Endothelial cell of umbilical vein (primary cell): ENCODE results near the gene PLEKHD1. TPM values are rescaled to one million over a fixed set of nuclear protein-coding genes. Genes with fewer than 3 reads are reported as not detected.

ENCODE experiments used
- BruUV-seq: library from RNA; stranded (reverse); fragments of 400-500 nt; replicated peaks from 2 replicates; lab custom pipeline; 2021; lab: Mats Ljungman, UMichigan
- CTCF ChIA-PET: fragments of 300-600, 350-600 bp; sonication (Branson Sonifier 250); formaldehyde crosslinking; loops from one replicate; lab custom pipeline; 2021; ENCODE audit warnings: antibody characterized with exemption, inconsistent platforms; lab: Charles Lee
- POLR2A ChIA-PET: fragments of 300-600, 350-600 bp; sonication (Branson Sonifier 250); formaldehyde crosslinking; loops from one replicate; lab custom pipeline; 2021; ENCODE audit warnings: antibody characterized with exemption, inconsistent platforms; lab: Charles Lee
- DNase-seq: peaks from one replicate; pipeline ENCODE4 v3.0.0-alpha.2; 2011; ENCODE audit warnings: low read depth, low spot score
- FAIRE-seq: peaks from 2 replicates; lab custom pipeline; 2011; peaks lifted over from hg19 to GRCh38; lab: Jason Lieb, UNC
- H2AFZ ChIP-seq: 2 replicates; pipeline ENCODE4 v1.6.0; 2012; ENCODE audit warnings: low read depth, low read length, control low read depth, inconsistent platforms
- H3K27ac ChIP-seq: 2 replicates; pipeline ENCODE4 v1.5.1; 2011; ENCODE audit warnings: low read depth, mild to moderate bottlenecking, control low read depth, low read length, moderate library complexity; ENCODE audit not compliant: insufficient read depth
- H3K27me3 ChIP-seq, 2 experiments: 2 replicates each; pipeline versions ENCODE4 v1.6.0 to v1.6.1; 2011; ENCODE audit warnings: low read length in 2 of 2, mixed read lengths in 1 of 2; ENCODE audit not compliant: control insufficient read depth in 2 of 2, insufficient read depth in 2 of 2
- H3K36me3 ChIP-seq, 2 experiments: 2 replicates in 1 of 2; 3 replicates in 1 of 2; pipeline ENCODE4 v1.5.1; 2011; ENCODE audit warnings: low read length in 2 of 2, mild to moderate bottlenecking in 1 of 2, moderate library complexity in 1 of 2; ENCODE audit not compliant: control insufficient read depth in 2 of 2, insufficient read depth in 2 of 2; ENCODE audit errors: extremely low read depth in 1 of 2
- H3K4me1 ChIP-seq: 3 replicates; pipeline ENCODE4 v1.5.1; 2011; ENCODE audit warnings: mild to moderate bottlenecking, low read length; ENCODE audit not compliant: control insufficient read depth, insufficient read depth; ENCODE audit errors: extremely low read depth
- H3K4me2 ChIP-seq: 2 replicates; pipeline ENCODE4 v1.6.1; 2011; ENCODE audit warnings: low read length, control low read depth, mixed read lengths; ENCODE audit not compliant: insufficient read depth
- H3K4me3 ChIP-seq, 3 experiments: fragments of 200-600 bp in 1 of 3; sonication (generic), shearing (Covaris generic) in 1 of 3; replicated peaks in 1 of 3; 2 replicates each; pipeline ENCODE4 v1.5.1; 2011 to 2016; ENCODE audit warnings: control low read depth in 3 of 3, low read length in 3 of 3, mild to moderate bottlenecking in 2 of 3, inconsistent platforms in 1 of 3, low read depth in 1 of 3, moderate library complexity in 1 of 3; ENCODE audit not compliant: insufficient read depth in 1 of 3
- H3K79me2 ChIP-seq: 2 replicates; pipeline ENCODE4 v1.6.0; 2012; ENCODE audit warnings: low read length, inconsistent platforms; ENCODE audit not compliant: control insufficient read depth, insufficient read depth
- H3K9ac ChIP-seq: replicated peaks from 2 replicates; pipeline ENCODE3; 2011; ENCODE audit warnings: low read length, control low read depth; ENCODE audit not compliant: insufficient read depth; ENCODE audit errors: extremely low read depth
- H3K9me1 ChIP-seq: replicated peaks from 3 replicates; pipeline ENCODE4 v1.6.0; 2011; ENCODE audit warnings: mild to moderate bottlenecking, low read length; ENCODE audit not compliant: control insufficient read depth, insufficient read depth; ENCODE audit errors: extremely low read depth
- H3K9me3 ChIP-seq: replicated peaks from 2 replicates; pipeline ENCODE4 v1.5.1; 2012; ENCODE audit warnings: low read length, inconsistent platforms; ENCODE audit not compliant: control insufficient read depth, insufficient read depth
- H4K20me1 ChIP-seq: replicated peaks from 2 replicates; pipeline ENCODE3; 2011; ENCODE audit warnings: mild to moderate bottlenecking, low read length; ENCODE audit not compliant: control insufficient read depth, insufficient read depth; ENCODE audit errors: extremely low read depth
- EZH2 ChIP-seq: IDR thresholded peaks from 2 replicates; pipeline ENCODE4 v1.6.1; 2012; ENCODE audit warnings: borderline replicate concordance, low read depth, mild to moderate bottlenecking, moderate library complexity, low read length, inconsistent platforms; ENCODE audit not compliant: severe bottlenecking
- FOS ChIP-seq: IDR thresholded peaks from 2 replicates; pipeline ENCODE4 v1.6.1; 2011; ENCODE audit warnings: mild to moderate bottlenecking, low read length, moderate library complexity, borderline replicate concordance; ENCODE audit not compliant: insufficient read depth
- GATA2 ChIP-seq: IDR thresholded peaks from 2 replicates; pipeline ENCODE4 v1.7.0; 2011; ENCODE audit warnings: low read depth, mild to moderate bottlenecking, moderate library complexity, mixed read lengths, low read length; ENCODE audit not compliant: insufficient read length, insufficient read depth
- JUN ChIP-seq: IDR thresholded peaks from 2 replicates; pipeline ENCODE4 v1.6.1; 2011; ENCODE audit warnings: borderline replicate concordance, low read depth; ENCODE audit not compliant: insufficient read length, insufficient read depth
- MAX ChIP-seq: IDR thresholded peaks from 2 replicates; pipeline ENCODE4 v1.6.1; 2011; ENCODE audit not compliant: insufficient read depth, insufficient read length
- MYC ChIP-seq: IDR thresholded peaks from one replicate; pipeline ENCODE4 v1.6.1; 2011; ENCODE audit warnings: mild to moderate bottlenecking, low read depth, low read length
- POLR2A ChIP-seq: IDR thresholded peaks from 2 replicates; pipeline ENCODE4 v1.6.1; 2012; ENCODE audit warnings: low read depth, mild to moderate bottlenecking, control low read depth, low read length
- POLR2AphosphoS5 ChIP-seq: IDR thresholded peaks from 2 replicates; pipeline ENCODE4 v1.6.1; 2012; ENCODE audit warnings: low read depth, mild to moderate bottlenecking, control low read depth, low read length, moderate library complexity; ENCODE audit not compliant: insufficient read depth
- dilution Hi-C: fragments of 300-500 bp; cut with MboI; formaldehyde crosslinking; loops from one replicate; pipeline ENCODE4 v1.15.0; 2019; ENCODE audit warnings: low sequenced_read_pairs; ENCODE audit not compliant: extremely low pct_ligation_motif_present
- intact Hi-C: fragments of 100-400 bp; cut with micrococcal nuclease; formaldehyde crosslinking; loops from one replicate; pipeline ENCODE4 v1.10.0; 2022
- polyA plus RNA-seq, 4 experiments: library from polyadenylated mRNA; depleted of rRNA in 3 of 4; stranded (reverse) in 3 of 4; unstranded in 1 of 4; fragments of >200 nt; gene quantifications; 2 replicates each; pipeline versions ENCODE4 v1.2.1 to v1.2.3, GENCODE V29; 2011 to 2012; ENCODE audit warnings: missing spikeins in 1 of 4
- total RNA-seq: library from RNA; stranded (reverse); gene quantifications from 2 replicates; pipeline ENCODE4 v1.2.3, GENCODE V29; 2021
- TF ChIP-seq, protein P1 (sequence below), 2 donors: IDR thresholded peaks; 1 replicate in 1 of 2; 2 replicates in 1 of 2; pipeline ENCODE4 v1.5.1; 2011; ENCODE audit warnings: low read length in 2 of 2, mild to moderate bottlenecking in 2 of 2, moderate library complexity in 2 of 2, control low read depth in 1 of 2, inconsistent platforms in 1 of 2, low read depth in 1 of 2; ENCODE audit not compliant: insufficient read depth in 1 of 2; ENCODE audit errors: extremely low read depth in 1 of 2

The PLEKHD1 gene
- total and polyA plus RNA-seq, 2 donors (not counting 3 experiments of a cell fraction or from before 2014, with no cell fraction given): 0.01 TPM; not detected in 1

DNA sequence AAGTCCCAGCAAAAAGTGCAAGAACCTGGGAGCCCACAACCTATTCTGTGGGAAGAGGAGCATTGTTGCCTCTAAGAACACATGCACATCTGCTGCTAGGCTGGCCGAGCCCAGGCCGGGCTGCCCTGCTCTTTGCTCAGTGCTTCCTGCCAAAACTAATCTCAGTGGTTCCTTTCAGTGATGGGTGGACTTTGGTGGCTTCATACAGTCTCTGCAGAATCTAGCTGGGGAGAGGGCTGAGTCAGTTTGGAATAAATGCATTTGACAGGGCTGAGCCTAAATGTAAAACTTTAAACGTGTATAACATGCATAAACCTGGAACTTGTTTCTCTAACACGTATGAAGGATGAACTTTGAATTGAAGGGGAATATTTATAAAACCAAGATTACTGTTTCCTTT, 45.6 kb downstream of the PLEKHD1 start:
- POLR2A ChIA-PET: no interaction called here
- intact Hi-C loops (no loop called here), dilution Hi-C loops (no loop called here)
- TF ChIP-seq MYC (no peak), POLR2A (no peak), JUN (no peak), FOS (no peak), GATA2 (no peak), POLR2AphosphoS5 (no peak), EZH2 (no peak), MAX (no peak)
- TF ChIP-seq, protein P1, sequence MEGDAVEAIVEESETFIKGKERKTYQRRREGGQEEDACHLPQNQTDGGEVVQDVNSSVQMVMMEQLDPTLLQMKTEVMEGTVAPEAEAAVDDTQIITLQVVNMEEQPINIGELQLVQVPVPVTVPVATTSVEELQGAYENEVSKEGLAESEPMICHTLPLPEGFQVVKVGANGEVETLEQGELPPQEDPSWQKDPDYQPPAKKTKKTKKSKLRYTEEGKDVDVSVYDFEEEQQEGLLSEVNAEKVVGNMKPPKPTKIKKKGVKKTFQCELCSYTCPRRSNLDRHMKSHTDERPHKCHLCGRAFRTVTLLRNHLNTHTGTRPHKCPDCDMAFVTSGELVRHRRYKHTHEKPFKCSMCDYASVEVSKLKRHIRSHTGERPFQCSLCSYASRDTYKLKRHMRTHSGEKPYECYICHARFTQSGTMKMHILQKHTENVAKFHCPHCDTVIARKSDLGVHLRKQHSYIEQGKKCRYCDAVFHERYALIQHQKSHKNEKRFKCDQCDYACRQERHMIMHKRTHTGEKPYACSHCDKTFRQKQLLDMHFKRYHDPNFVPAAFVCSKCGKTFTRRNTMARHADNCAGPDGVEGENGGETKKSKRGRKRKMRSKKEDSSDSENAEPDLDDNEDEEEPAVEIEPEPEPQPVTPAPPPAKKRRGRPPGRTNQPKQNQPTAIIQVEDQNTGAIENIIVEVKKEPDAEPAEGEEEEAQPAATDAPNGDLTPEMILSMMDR (IDR thresholded peaks at IDR 0.05; ENCODE audit: extremely low read depth in 1 of 2, insufficient read depth in 1 of 2, low read depth in 1 of 2, low read length in 2 of 2): no peak
- CTCF ChIA-PET: interaction anchor here (1.0 to 1.4 kb wide), 2 partner anchors 13 to 498 kb away, joined by 3 read pairs; no protein-coding TSS in a partner anchor
- FAIRE-seq: no peak
- no peak for DNase-seq
- H3K27ac ChIP-seq: no peak overlapping the region
- H3K27me3 ChIP-seq: peaks cover 10 to 20% of the 10 kb centered on the region in 2 experiments
- H3K9ac ChIP-seq: no peak overlapping the region
- H3K4me2 ChIP-seq: no peak overlapping the region
- no peak overlapping the region for H2AFZ ChIP-seq
- H3K9me3 ChIP-seq: no peaks in the 10 kb centered on the region
- H4K20me1 ChIP-seq: no peaks in the 10 kb centered on the region
- no peaks in the 10 kb centered on the region for H3K36me3 ChIP-seq
- H3K4me3 ChIP-seq: no peak overlapping the region
- H3K79me2 ChIP-seq: no peaks in the 10 kb centered on the region
- H3K4me1 ChIP-seq: no peaks in the 10 kb centered on the region
- no peaks in the 10 kb centered on the region for H3K9me1 ChIP-seq
- no TSS peak for BruUV-seq
